HL-60 (cell line): ENCODE measurements around the gene TSC22D1.
A peak's percentile ranks its signal among the peaks of the same experiment; 100 is the strongest.
"Not testable (repeated sequence)": the region's sequence is repeated elsewhere in the genome, so short reads cannot be mapped to it uniquely, and the experiment has no call there.

ENCODE experiments used
- DNase-seq, 2 experiments: peaks; one replicate each; pipeline ENCODE4 v3.0.0-alpha.2; 2010 to 2020; ENCODE audit warnings: low read depth in 1 of 2, low spot score in 1 of 2
- H3K27ac ChIP-seq: fragments of 250-450 bp; sonication (Bioruptor Pico); replicated peaks from 2 replicates; pipeline ENCODE4 v1.5.1; 2020; ENCODE audit warnings: mild to moderate bottlenecking, moderate library complexity
- H3K27me3 ChIP-seq: fragments of 250-450 bp; sonication (Bioruptor Pico); 2 replicates; pipeline ENCODE4 v1.5.1; 2021; ENCODE audit warnings: mild to moderate bottlenecking, moderate library complexity; ENCODE audit not compliant: insufficient read depth, poor library complexity, severe bottlenecking
- H3K4me3 ChIP-seq: replicated peaks from 2 replicates; pipeline ENCODE4 v1.5.1; 2011; ENCODE audit warnings: mild to moderate bottlenecking, control low read depth, low read length; ENCODE audit not compliant: insufficient read depth
- GABPA ChIP-seq: IDR thresholded peaks from 2 replicates; pipeline ENCODE4 v1.6.1; 2012; ENCODE audit warnings: low read depth
- POLR2AphosphoS5 ChIP-seq: IDR thresholded peaks from 2 replicates; pipeline ENCODE4 v1.6.1; 2012; ENCODE audit warnings: low read depth
- SPI1 ChIP-seq: IDR thresholded peaks from 2 replicates; pipeline ENCODE4 v1.6.1; 2012; ENCODE audit warnings: low read depth, mild to moderate bottlenecking, borderline replicate concordance
- TF ChIP-seq, protein P1 (sequence below): IDR thresholded peaks from 2 replicates; pipeline ENCODE4 v1.6.1; 2012; ENCODE audit warnings: low read depth; ENCODE audit not compliant: insufficient replicate concordance
- TF ChIP-seq, protein P2 (sequence below): IDR thresholded peaks from one replicate; pipeline ENCODE4 v1.5.1; 2011; ENCODE audit warnings: low read length, control low read depth, inconsistent platforms; ENCODE audit not compliant: insufficient read depth

The TSC22D1 gene

DNA sequence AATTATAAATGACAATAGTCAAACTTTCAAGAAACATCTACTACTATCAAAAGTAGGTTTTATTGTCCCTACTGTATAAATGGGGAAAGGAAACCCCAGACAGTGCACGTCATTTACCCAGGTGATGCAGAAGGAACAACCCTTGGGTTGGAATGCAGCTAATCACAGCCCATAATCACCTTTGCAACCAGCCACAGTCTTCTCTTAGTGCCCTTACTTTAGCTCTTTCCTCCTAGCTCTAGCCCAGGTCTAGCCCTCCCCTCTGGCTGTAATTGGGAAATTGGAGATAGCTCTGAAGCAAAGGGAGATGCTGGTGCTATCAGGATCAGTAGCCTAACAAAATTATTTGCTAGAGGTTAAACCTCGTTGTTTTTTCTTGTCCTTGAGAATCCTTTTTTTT lies 25.5 kb upstream of the TSC22D1 start:
- TF ChIP-seq POLR2AphosphoS5 (no peak), SPI1 (no peak), GABPA (no peak)
- TF ChIP-seq, protein P1, sequence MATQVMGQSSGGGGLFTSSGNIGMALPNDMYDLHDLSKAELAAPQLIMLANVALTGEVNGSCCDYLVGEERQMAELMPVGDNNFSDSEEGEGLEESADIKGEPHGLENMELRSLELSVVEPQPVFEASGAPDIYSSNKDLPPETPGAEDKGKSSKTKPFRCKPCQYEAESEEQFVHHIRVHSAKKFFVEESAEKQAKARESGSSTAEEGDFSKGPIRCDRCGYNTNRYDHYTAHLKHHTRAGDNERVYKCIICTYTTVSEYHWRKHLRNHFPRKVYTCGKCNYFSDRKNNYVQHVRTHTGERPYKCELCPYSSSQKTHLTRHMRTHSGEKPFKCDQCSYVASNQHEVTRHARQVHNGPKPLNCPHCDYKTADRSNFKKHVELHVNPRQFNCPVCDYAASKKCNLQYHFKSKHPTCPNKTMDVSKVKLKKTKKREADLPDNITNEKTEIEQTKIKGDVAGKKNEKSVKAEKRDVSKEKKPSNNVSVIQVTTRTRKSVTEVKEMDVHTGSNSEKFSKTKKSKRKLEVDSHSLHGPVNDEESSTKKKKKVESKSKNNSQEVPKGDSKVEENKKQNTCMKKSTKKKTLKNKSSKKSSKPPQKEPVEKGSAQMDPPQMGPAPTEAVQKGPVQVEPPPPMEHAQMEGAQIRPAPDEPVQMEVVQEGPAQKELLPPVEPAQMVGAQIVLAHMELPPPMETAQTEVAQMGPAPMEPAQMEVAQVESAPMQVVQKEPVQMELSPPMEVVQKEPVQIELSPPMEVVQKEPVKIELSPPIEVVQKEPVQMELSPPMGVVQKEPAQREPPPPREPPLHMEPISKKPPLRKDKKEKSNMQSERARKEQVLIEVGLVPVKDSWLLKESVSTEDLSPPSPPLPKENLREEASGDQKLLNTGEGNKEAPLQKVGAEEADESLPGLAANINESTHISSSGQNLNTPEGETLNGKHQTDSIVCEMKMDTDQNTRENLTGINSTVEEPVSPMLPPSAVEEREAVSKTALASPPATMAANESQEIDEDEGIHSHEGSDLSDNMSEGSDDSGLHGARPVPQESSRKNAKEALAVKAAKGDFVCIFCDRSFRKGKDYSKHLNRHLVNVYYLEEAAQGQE = no peak
- TF ChIP-seq, protein P2, sequence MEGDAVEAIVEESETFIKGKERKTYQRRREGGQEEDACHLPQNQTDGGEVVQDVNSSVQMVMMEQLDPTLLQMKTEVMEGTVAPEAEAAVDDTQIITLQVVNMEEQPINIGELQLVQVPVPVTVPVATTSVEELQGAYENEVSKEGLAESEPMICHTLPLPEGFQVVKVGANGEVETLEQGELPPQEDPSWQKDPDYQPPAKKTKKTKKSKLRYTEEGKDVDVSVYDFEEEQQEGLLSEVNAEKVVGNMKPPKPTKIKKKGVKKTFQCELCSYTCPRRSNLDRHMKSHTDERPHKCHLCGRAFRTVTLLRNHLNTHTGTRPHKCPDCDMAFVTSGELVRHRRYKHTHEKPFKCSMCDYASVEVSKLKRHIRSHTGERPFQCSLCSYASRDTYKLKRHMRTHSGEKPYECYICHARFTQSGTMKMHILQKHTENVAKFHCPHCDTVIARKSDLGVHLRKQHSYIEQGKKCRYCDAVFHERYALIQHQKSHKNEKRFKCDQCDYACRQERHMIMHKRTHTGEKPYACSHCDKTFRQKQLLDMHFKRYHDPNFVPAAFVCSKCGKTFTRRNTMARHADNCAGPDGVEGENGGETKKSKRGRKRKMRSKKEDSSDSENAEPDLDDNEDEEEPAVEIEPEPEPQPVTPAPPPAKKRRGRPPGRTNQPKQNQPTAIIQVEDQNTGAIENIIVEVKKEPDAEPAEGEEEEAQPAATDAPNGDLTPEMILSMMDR = no peak
- H3K4me3 ChIP-seq = no peak overlapping the region
- H3K27ac ChIP-seq = no peak overlapping the region
- DNase-seq = no peak
- no peaks in the 10 kb centered on the region for H3K27me3 ChIP-seq

DNA sequence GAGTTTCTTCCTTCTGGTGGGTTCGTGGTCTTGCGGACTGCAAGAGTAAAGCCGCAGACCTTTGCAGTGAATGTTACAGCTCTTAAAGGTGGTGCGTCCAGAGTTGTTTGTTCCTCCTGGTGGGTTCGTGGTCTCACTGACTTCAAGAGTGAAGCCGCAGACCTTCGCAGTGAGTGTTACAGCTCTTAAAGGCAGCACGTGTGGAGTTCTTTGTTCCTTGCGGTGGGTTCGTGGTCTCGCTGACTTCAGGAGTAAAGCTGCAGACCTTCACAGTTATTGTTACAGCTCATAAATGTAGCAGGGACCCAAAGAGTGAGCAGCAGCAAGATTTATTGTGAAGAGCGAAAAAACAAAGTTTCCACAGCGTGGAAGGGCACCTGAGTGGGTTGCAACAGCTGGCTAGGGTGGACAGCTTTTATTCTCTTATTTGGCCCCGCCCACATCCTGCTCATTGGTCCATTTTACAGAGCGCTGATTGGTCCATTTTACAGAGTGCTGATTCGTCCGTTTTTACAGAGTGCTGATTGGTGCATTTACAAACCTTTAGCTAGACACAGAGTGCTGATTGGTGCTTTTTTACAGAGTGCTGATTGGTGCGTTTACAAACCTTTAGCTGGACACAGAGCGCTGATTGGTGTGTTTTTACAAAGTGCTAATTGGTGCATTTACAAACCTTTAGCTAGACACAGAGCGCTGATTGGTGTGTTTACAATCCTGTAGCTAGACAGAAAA lies 17.9 kb upstream of the TSC22D1 start:
- H3K27me3 ChIP-seq, H3K4me3 ChIP-seq: not testable (repeated sequence)
- peak in 1 of 2 experiments; percentile 14 for DNase-seq

DNA sequence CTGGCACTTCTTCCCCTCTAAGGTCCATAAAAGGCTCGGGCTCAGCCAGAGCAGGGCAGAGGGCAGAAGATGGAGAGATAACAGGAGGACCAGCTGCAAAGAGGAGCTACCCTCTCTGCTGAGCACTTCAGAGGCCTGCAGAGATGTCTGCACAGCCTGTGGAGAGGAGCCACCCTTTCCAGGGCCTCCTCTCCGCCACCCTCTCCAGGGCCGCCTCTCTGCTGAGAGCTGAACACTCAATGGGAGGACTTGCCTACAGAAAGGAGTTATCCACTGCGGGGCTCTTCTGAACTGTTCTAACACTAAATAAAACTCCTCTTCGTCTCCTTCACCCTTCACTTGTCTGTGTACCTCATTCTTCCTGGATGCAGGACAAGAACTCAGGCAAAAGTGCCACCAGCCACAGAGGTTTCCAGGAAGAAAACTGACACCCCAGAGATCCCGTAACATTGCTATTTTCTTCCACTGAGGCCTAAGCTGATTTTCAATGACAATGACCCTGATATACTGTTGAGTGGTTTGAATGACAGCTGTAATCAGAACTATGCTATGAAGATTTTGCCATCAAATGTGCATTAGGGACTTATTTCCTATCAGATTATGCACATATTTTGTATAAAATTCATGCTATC lies 16.2 kb upstream of the TSC22D1 start:
- TF ChIP-seq, protein P1 = no peak
- TF ChIP-seq GABPA (no peak), SPI1 (no peak), POLR2AphosphoS5 (no peak)
- TF ChIP-seq, protein P2 = no peak
- Histone ChIP-seq H3K27ac (no peak overlapping the region), H3K27me3 (no peaks in the 10 kb centered on the region), H3K4me3 (no peak overlapping the region)
- DNase-seq = no peak

More for the DNA sequence above, 17.9 kb upstream of the TSC22D1 start:
- H3K27ac ChIP-seq = not testable (repeated sequence)

DNA sequence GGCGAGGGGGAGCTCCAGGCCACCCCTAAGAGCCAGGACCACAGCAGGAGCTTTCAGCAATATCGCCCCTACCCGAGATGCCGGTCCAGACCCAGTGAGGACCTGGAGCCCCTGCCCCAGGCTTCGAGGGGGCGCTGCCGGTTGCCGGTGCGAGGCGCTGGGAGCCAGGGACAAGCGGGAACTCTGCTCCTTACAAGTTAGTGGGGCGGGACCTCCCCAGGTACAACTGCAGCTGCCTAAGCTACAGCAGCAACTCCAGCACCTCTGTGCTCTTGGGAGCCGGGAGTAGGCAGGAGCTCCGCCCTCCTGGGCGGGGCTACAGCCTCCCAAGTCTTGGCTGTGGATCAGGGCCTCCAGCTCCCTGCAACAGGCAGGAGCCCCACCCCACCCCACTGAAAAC lies 15.2 kb upstream of the TSC22D1 start:
- TF ChIP-seq SPI1 (no peak), POLR2AphosphoS5 (no peak), GABPA (no peak)
- TF ChIP-seq, protein P1 = no peak
- TF ChIP-seq, protein P2 = no peak
- H3K4me3 ChIP-seq = no peak overlapping the region
- no peak overlapping the region for H3K27ac ChIP-seq
- no peak for DNase-seq
- no peaks in the 10 kb centered on the region for H3K27me3 ChIP-seq
